Uterus (tissue), 4 donors: Measurements from ENCODE around the gene DAG1. TPM values are rescaled to one million over a fixed set of nuclear protein-coding genes. Genes with fewer than 3 reads are reported as not detected.
"Not testable (repeated sequence)": the region's sequence is repeated elsewhere in the genome, so short reads cannot be mapped to it uniquely, and the experiment has no call there.

Experiments
- DNase-seq, 2 donors: peaks; one replicate each; pipeline ENCODE4 v3.0.0-alpha.2; 2019 to 2020
- H3K27ac ChIP-seq, 2 donors: fragments of 200-600 bp; sonication (generic); 1 replicate in 1 of 2; 2 replicates in 1 of 2; pipeline ENCODE4 v1.5.1; 2016 to 2018
- H3K27me3 ChIP-seq, 2 donors: fragments of 200-600 bp; sonication (generic); one replicate each; pipeline ENCODE4 v1.5.1; 2018 to 2019; ENCODE audit warnings: control low read depth in 1 of 2
- H3K36me3 ChIP-seq, 2 donors: fragments of 200-600 bp; sonication (generic); one replicate each; pipeline ENCODE4 v1.5.1; 2019; ENCODE audit warnings: control low read depth in 1 of 2
- H3K4me1 ChIP-seq, 2 donors: fragments of 200-600 bp; sonication (generic); one replicate each; pipeline ENCODE4 v1.5.1; 2018 to 2019; ENCODE audit warnings: control low read depth in 1 of 2
- H3K4me3 ChIP-seq, 2 donors: fragments of 200-600 bp; sonication (generic); 1 replicate in 1 of 2; 2 replicates in 1 of 2; pipeline ENCODE4 v1.5.1; 2018 to 2019; ENCODE audit warnings: mild to moderate bottlenecking in 1 of 2
- H3K9me3 ChIP-seq, 2 donors: fragments of 200-600 bp; sonication (generic); one replicate each; pipeline ENCODE4 v1.5.1; 2019; ENCODE audit warnings: control low read depth in 1 of 2
- POLR2A ChIP-seq, 2 donors: fragments of 450-650 bp; IDR thresholded peaks; one replicate each; pipeline ENCODE4 v1.6.1; 2016; ENCODE audit warnings: antibody characterized with exemption in 2 of 2, mild to moderate bottlenecking in 1 of 2, moderate library complexity in 1 of 2
- intact Hi-C: fragments of 100-400 bp; cut with DNase I; formaldehyde crosslinking; loops from one replicate; pipeline ENCODE4 v1.15.1; 2023; ENCODE audit warnings: low total_unique reads
- total RNA-seq, 4 donors: library from RNA; depleted of rRNA in 3 of 4; stranded (reverse); fragments of >200 nt in 3 of 4; gene quantifications; one replicate each; pipeline versions ENCODE4 v1.1.0 to v1.2.4, GENCODE V29; 2014 to 2023
- TF ChIP-seq, protein P1 (sequence below), 4 experiments: fragments of 200-600 bp in 2 of 4; fragments of 450-650 bp in 2 of 4; sonication (generic) in 2 of 4; IDR thresholded peaks; one replicate each; pipeline ENCODE4 v1.5.1; 2016 to 2019; ENCODE audit warnings: antibody characterized with exemption in 4 of 4, mild to moderate bottlenecking in 2 of 4, moderate library complexity in 1 of 4
- donor health status: DM: yes; HTN: yes; CAD: no.

The DAG1 gene
- total RNA-seq, 4 donors from 2014 or later: 34.3 to 76.4 (median 48.1) TPM

DNA sequence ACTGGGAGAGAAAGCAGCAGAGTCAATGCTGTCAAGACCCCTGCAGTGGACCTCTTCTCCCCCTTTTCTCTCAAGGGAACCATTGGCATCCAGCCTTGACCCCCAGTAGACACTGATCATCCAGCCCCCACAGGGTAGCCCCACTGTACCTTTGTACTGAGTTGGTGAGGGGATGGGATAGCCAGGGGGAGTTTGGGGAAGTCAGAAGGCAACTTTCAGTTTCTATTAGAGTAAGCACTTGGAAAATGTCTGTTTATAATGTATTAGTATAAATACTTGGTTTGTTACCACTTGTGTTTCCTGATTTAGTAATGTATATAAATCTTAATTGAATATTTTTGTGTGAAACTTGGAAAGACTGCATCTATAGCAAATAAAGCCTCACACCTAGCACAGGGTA is 25.0 kb downstream of the DAG1 start:
- DNase-seq: no peak
- Histone ChIP-seq H3K4me3 (no peak overlapping the region), H3K27me3 (no peaks in the 10 kb centered on the region), H3K9me3 (no peaks in the 10 kb centered on the region), H3K27ac (no peak overlapping the region), H3K36me3 (no peaks in the 10 kb centered on the region), H3K4me1 (peaks cover 0 to 5% of the 10 kb centered on the region in 2 donors)
- intact Hi-C loops: no loop called here
- TF ChIP-seq POLR2A (IDR thresholded peaks at IDR 0.05): no peak
- TF ChIP-seq, protein P1, sequence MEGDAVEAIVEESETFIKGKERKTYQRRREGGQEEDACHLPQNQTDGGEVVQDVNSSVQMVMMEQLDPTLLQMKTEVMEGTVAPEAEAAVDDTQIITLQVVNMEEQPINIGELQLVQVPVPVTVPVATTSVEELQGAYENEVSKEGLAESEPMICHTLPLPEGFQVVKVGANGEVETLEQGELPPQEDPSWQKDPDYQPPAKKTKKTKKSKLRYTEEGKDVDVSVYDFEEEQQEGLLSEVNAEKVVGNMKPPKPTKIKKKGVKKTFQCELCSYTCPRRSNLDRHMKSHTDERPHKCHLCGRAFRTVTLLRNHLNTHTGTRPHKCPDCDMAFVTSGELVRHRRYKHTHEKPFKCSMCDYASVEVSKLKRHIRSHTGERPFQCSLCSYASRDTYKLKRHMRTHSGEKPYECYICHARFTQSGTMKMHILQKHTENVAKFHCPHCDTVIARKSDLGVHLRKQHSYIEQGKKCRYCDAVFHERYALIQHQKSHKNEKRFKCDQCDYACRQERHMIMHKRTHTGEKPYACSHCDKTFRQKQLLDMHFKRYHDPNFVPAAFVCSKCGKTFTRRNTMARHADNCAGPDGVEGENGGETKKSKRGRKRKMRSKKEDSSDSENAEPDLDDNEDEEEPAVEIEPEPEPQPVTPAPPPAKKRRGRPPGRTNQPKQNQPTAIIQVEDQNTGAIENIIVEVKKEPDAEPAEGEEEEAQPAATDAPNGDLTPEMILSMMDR (IDR thresholded peaks at IDR 0.05): no peak

DNA sequence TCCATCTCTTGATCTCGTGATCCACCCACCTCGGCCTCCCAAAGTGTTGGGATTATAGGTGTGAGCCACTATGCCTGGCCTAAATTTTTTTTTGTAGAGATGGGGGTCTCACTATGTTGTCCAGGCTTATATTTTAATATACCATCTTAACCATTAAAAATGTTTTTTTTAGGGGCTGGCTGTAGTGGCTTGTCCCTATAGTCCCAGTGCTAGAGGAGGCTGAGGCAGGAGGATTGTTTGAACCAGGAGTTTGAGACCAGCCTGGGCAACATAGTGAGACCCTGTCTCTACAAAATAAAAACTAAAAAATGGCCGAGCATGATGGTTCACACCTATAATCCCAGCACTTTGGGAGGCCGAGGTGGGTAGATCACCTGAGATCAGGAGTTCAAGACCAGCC is 26.8 kb downstream of the DAG1 start:
- intact Hi-C loops, H3K27me3 ChIP-seq, H3K4me1 ChIP-seq, H3K27ac ChIP-seq, H3K9me3 ChIP-seq, DNase-seq, H3K36me3 ChIP-seq, H3K4me3 ChIP-seq: not testable (repeated sequence)

DNA sequence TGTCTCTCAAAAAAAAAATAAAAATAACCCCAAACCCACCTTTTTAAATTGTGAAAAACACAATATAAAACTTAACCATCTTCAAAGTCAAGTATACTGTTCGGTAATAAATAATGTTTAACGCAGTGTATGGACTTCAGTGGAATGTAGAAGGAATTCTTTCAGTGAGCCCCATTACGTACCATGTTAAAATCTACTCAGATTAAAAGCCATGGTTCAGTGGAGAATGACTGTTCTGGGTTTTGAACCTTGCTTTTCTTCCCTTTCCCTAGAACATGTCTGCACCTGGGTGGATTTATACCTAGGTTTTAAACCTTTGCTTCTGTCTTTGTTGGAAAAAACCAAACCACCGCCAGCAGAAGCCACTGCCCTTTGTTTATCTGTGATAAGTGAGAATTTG is 27.5 kb downstream of the DAG1 start:
- Histone ChIP-seq H3K36me3 (no peaks in the 10 kb centered on the region), H3K4me3 (no peak overlapping the region), H3K9me3 (no peaks in the 10 kb centered on the region), H3K27me3 (no peaks in the 10 kb centered on the region), H3K27ac (no peak overlapping the region), H3K4me1 (peaks cover 0 to 5% of the 10 kb centered on the region in 2 donors)
- intact Hi-C loops: no loop called here
- no peak for DNase-seq
- TF ChIP-seq, protein P1 (IDR thresholded peaks at IDR 0.05): no peak
- TF ChIP-seq POLR2A (IDR thresholded peaks at IDR 0.05): no peak

DNA sequence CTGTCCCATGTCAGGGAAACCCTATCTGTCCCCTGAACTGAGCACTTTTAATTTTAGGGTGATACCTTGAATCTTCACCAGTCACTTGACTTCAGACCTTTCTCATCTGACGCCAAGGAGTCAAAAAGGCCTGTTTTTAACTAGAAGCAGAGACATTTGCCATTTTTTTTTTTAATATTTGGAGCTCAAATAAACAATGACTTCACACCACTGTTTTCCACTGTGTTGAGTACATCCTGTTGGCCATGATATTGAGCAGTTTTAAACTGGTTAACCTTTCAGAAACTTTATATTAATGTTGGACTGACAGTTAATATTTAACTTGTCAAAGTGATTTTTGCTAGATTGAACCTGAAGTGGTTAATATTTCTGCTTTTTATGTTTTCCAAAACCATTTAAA is 28.2 kb downstream of the DAG1 start:
- Histone ChIP-seq H3K4me1 (peaks cover 0 to 5% of the 10 kb centered on the region in 2 donors), H3K36me3 (no peaks in the 10 kb centered on the region), H3K4me3 (no peak overlapping the region), H3K27me3 (no peaks in the 10 kb centered on the region), H3K9me3 (no peaks in the 10 kb centered on the region), H3K27ac (no peak overlapping the region)
- TF ChIP-seq, protein P1 (IDR thresholded peaks at IDR 0.05): no peak
- TF ChIP-seq POLR2A (IDR thresholded peaks at IDR 0.05): no peak
- intact Hi-C loops: no loop called here
- no peak for DNase-seq

DNA sequence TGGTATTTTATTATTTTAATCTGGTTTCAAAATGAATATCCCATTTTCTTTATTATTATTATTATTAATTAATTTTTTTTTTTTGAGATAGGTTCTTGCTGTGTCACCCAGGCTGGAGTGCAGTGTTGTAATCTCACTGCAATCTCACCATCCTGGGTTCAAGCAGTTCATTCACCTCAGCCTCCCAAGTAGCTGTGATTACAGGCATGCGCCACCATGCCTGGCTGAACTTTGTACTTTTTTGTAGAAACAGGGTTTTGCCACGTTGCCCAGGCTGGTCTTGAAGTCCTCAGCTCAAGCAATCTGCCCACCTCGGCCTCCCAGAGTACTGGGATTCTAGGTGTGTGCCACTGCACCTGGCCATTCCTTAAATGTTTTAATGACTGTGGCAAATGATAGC is 28.6 kb downstream of the DAG1 start:
- H3K27ac ChIP-seq: no peak overlapping the region
- no peaks in the 10 kb centered on the region for H3K9me3 ChIP-seq
- TF ChIP-seq, protein P1 (IDR thresholded peaks at IDR 0.05): no peak
- TF ChIP-seq POLR2A (IDR thresholded peaks at IDR 0.05): no peak
- intact Hi-C loops: no loop called here
- H3K4me3 ChIP-seq: no peak overlapping the region
- H3K27me3 ChIP-seq: no peaks in the 10 kb centered on the region
- no peaks in the 10 kb centered on the region for H3K36me3 ChIP-seq
- DNase-seq: no peak
- peaks cover 0 to 2% of the 10 kb centered on the region in 2 donors for H3K4me1 ChIP-seq

DNA sequence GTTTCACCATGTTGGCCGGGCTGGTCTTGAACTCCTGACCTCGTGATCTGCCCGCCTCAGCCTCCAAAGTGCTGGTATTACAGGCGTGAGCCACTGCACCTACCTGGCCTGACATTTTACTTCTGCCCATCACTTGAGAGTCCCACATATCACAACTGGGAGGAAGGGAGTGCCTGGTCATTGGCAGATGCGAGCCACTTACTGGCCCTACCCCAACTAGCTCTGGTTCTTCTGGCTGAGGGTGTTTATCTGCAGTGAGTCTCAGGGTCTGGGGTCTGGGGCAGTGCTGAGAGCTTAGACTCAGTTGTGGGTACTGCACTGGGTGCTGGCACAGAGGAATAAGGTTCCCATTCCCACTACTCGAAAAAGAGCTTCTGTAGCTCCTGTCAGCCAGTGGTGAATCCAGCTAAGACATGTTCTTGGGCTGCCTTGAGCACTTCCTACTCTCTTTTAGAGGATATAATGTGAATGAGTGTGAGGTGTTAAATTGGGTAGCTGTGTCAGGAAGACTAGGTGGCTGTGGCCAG is 30.2 kb downstream of the DAG1 start:
- TF ChIP-seq, protein P1 (IDR thresholded peaks at IDR 0.05): no peak
- TF ChIP-seq POLR2A (IDR thresholded peaks at IDR 0.05): no peak
- Histone ChIP-seq H3K36me3 (no peaks in the 10 kb centered on the region), H3K27ac (peak overlapping the region; percentile 41 to 59), H3K4me1 (no peaks in the 10 kb centered on the region), H3K9me3 (no peaks in the 10 kb centered on the region), H3K27me3 (no peaks in the 10 kb centered on the region), H3K4me3 (no peak overlapping the region)
- no peak for DNase-seq
- intact Hi-C loops: no loop called here
